Body of pancreas (tissue), 4 donors: ENCODE results near the gene NOS1. TPM values are rescaled to one million over a fixed set of nuclear protein-coding genes. Genes with fewer than 3 reads are reported as not detected.

ENCODE experiments used
- ATAC-seq: fragments of 150-250 bp; one replicate; pipeline ENCODE4 v1.9.1; 2016
- DNase-seq, 4 donors: peaks; one replicate each; pipeline ENCODE4 v3.0.0-alpha.2; 2019
- H3K27ac ChIP-seq, 4 donors: fragments of 200-600 bp; sonication (generic); 1 replicate in 3 of 4; 2 replicates in 1 of 4; pipeline versions ENCODE4 v1.5.1 to v1.6.1; 2016 to 2019; ENCODE audit warnings: mild to moderate bottlenecking in 1 of 4, mixed read lengths in 1 of 4, moderate library complexity in 1 of 4
- H3K27me3 ChIP-seq, 2 donors: fragments of 200-600 bp; sonication (generic); one replicate each; pipeline ENCODE4 v1.6.0; 2016; ENCODE audit warnings: mild to moderate bottlenecking in 1 of 2
- H3K36me3 ChIP-seq, 2 donors: fragments of 200-600 bp; sonication (generic); replicated peaks in 1 of 2; 2 replicates each; pipeline ENCODE4 v1.5.1; 2016; ENCODE audit warnings: low read depth in 2 of 2; ENCODE audit not compliant: insufficient read depth in 1 of 2
- H3K4me1 ChIP-seq: fragments of 200-600 bp; sonication (generic); one replicate; pipeline ENCODE4 v1.6.0; 2016
- H3K4me3 ChIP-seq, 2 donors: fragments of 200-600 bp; sonication (generic); 1 replicate in 1 of 2; 2 replicates in 1 of 2; pipeline ENCODE4 v1.5.1; 2016 to 2019
- H3K9me3 ChIP-seq, 3 donors: fragments of 200-600 bp; sonication (generic); 1 replicate in 2 of 3; 2 replicates in 1 of 3; pipeline ENCODE4 v1.5.1; 2016
- CTCF ChIP-seq, 7 experiments: fragments of 450-650 bp in 4 of 7; fragments of 200-600 bp in 3 of 7; sonication (generic) in 3 of 7; IDR thresholded peaks; one replicate each; pipeline ENCODE4 v1.5.1; 2016 to 2019; ENCODE audit warnings: antibody characterized with exemption in 7 of 7
- POLR2A ChIP-seq, 3 donors: fragments of 450-650 bp; IDR thresholded peaks; one replicate each; pipeline ENCODE4 v1.6.1; 2016; ENCODE audit warnings: antibody characterized with exemption in 3 of 3, mild to moderate bottlenecking in 2 of 3
- WGBS, 2 donors: methylation state at CpG; one replicate each; pipeline ENCODE4 v1.1.5; 2017; 5-methylcytosine and 5-hydroxymethylcytosine counted together
- intact Hi-C: fragments of 100-400 bp; cut with DNase I; formaldehyde crosslinking; loops from one replicate; pipeline ENCODE4 v1.15.1; 2023
- total RNA-seq, 2 donors: library from RNA; depleted of rRNA; stranded (reverse); fragments of >200 nt; gene quantifications; one replicate each; pipeline ENCODE4 v1.1.0, GENCODE V29; 2016

NOS1 gene
- total RNA-seq, 2 donors from 2014 or later: 0.78 to 12.9 TPM

- 76 to 78% methylated on average over 5 of the region's 5 CpGs for WGBS, 2 donors
- intact Hi-C loops: no loop called here
These were observed 144.7 kb downstream of the NOS1 start for GRCh38 chr12:117216686-117217085.

DNA sequence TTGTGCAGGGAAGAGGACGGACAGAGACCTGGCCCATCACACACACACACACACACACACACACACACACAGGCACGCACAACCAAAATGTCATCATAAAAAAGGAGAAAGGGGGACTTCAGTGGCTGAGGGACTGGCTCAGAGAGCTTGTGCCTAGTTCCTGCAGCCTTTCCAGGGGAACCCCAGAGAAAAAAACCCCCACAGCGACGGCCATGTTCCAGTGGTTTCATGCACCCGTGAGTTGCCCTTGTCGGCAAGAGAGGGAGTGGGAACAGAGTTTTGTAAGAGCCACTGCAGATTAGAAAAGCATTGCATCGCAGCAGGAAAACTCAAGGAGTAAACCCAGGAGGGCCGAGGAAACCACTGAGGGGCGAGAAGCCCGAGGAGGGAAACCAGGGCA lies 146.6 kb downstream of the NOS1 start:
- DNase-seq: no peak
- Histone ChIP-seq H3K36me3 (no peaks in the 10 kb centered on the region), H3K4me1 (no peaks in the 10 kb centered on the region), H3K27me3 (no peaks in the 10 kb centered on the region), H3K9me3 (no peaks in the 10 kb centered on the region), H3K4me3 (no peak overlapping the region), H3K27ac (no peak overlapping the region)
- no peak for TF ChIP-seq CTCF (IDR thresholded peaks at IDR 0.05)
- no peak for TF ChIP-seq POLR2A (IDR thresholded peaks at IDR 0.05)
- 76% methylated on average over 10 of the region's 10 CpGs for WGBS, 2 donors
- intact Hi-C loops: no loop called here
- ATAC-seq: no peak

More at GRCh38 chr12:117216686-117217085, 144.7 kb downstream of the NOS1 start:
- H3K9me3 ChIP-seq: no peaks in the 10 kb centered on the region
- TF ChIP-seq CTCF (IDR thresholded peaks at IDR 0.05) (no peak), POLR2A (IDR thresholded peaks at IDR 0.05) (no peak)
- ATAC-seq: no peak
- no peak overlapping the region for H3K4me3 ChIP-seq
- H3K4me1 ChIP-seq: no peaks in the 10 kb centered on the region
- H3K36me3 ChIP-seq: no peaks in the 10 kb centered on the region
- DNase-seq: no peak
- no peak overlapping the region for H3K27ac ChIP-seq
- H3K27me3 ChIP-seq: no peaks in the 10 kb centered on the region

GRCh38 chr12:117213295-117213808 lies 148.1 kb downstream of the NOS1 start:
- intact Hi-C loops: no loop called here

DNA sequence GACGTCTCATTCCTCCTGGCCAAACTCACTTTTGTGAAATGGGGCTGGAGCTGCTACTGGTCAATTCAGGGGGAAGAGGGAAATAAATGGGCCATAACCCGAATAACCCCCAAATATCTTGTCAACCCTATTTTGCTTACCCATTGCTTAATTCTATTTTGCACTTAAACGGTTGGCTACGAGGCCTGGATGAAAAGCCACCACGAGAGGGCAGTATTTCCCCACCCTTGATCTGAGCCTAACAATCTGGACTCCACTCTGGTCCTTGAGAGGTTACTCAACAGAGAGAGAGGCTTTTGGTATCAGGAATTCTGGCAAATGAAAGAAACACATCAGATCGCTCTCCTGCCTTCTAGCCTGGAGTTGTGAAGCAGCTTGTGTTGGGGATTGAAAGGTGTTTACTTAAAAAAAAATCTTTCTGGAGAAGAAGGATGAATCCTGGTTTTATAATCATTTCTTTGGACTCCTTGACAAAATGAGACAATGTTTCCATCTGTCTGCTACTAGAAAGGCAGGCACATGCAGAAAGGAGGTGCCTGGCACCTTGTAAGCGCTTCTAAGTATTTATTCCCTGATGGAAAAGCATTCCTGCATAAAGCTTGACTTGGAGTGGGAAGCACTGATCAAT lies 148.7 kb downstream of the NOS1 start:
- Histone ChIP-seq H3K4me3 (no peak overlapping the region), H3K27ac (no peak overlapping the region), H3K4me1 (no peaks in the 10 kb centered on the region), H3K27me3 (no peaks in the 10 kb centered on the region), H3K36me3 (no peaks in the 10 kb centered on the region), H3K9me3 (no peaks in the 10 kb centered on the region)
- no peak for TF ChIP-seq POLR2A (IDR thresholded peaks at IDR 0.05)
- TF ChIP-seq CTCF (IDR thresholded peaks at IDR 0.05): peak; percentile 80 to 91 (median 90)
- peak; percentile 76 to 83 (median 78) for DNase-seq
- 19% methylated on average over 7 of the region's 7 CpGs for WGBS, 2 donors
- peak; percentile 83 for ATAC-seq
- intact Hi-C loops: no loop called here

More at GRCh38 chr12:117213295-117213808, 148.1 kb downstream of the NOS1 start:
- DNase-seq (no peak), ATAC-seq (no peak)
- Histone ChIP-seq H3K4me1 (no peaks in the 10 kb centered on the region), H3K4me3 (no peak overlapping the region), H3K9me3 (no peaks in the 10 kb centered on the region), H3K27ac (no peak overlapping the region), H3K36me3 (no peaks in the 10 kb centered on the region), H3K27me3 (no peaks in the 10 kb centered on the region)
- WGBS, 2 donors: 23 to 26% methylated on average over 2 of the region's 2 CpGs
- TF ChIP-seq POLR2A (IDR thresholded peaks at IDR 0.05) (no peak), CTCF (IDR thresholded peaks at IDR 0.05) (no peak)
